Activated CD4-positive, alpha-beta T cell treated with anti-CD3 and anti-CD28 coated beads, Interleukin-10, Interleukin-2, amounts not matched to agents 100 ng/mL and 50 ng/mL, durations not matched to agents 16 hours and 8 hours (primary cell): Measurements from ENCODE around the gene NXN.
"Not testable (repeated sequence)": the region's sequence is repeated elsewhere in the genome, so short reads cannot be mapped to it uniquely, and the experiment has no call there.

Experiments used
- DNase-seq: peaks from one replicate; pipeline ENCODE4 v3.0.0-alpha.2; 2020

Gene NXN

DNA sequence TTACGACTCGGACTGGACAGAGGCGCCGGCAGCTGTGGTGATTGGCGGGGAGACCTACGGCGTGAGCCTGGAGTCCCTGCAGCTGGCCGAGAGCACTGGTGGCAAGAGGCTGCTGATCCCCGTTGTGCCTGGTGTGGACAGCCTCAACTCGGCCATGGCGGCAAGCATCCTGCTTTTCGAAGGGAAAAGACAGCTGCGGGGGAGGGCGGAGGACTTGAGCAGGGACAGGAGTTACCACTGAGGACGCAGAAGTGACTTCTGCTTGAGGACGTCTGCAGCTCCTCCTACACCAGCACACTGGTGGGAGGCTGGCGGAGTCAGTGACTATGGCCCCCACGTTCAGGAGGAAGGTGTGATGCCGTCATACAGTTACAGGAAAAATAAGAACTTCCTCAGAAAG lies 187.7 kb downstream of the NXN start:
- no peak for DNase-seq

DNA sequence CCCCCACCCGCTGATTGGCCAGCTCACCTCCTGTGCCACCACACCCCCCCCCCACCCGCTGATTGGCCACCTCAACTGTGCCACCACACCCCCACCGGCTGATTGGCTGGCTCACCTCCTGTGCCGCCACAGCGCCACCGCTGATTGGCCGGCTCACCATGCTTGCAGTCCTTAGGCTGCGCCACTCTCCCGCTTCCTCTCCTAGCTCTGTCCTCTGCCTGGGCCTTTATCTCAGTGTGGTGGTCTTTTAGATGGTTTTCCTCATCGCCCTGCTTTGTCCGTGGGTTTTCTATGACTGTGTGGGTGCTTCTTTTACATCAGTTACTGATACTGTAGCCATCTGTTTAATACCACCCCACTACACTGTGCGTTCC lies 188.7 kb downstream of the NXN start:
- DNase-seq: not testable (repeated sequence)

DNA sequence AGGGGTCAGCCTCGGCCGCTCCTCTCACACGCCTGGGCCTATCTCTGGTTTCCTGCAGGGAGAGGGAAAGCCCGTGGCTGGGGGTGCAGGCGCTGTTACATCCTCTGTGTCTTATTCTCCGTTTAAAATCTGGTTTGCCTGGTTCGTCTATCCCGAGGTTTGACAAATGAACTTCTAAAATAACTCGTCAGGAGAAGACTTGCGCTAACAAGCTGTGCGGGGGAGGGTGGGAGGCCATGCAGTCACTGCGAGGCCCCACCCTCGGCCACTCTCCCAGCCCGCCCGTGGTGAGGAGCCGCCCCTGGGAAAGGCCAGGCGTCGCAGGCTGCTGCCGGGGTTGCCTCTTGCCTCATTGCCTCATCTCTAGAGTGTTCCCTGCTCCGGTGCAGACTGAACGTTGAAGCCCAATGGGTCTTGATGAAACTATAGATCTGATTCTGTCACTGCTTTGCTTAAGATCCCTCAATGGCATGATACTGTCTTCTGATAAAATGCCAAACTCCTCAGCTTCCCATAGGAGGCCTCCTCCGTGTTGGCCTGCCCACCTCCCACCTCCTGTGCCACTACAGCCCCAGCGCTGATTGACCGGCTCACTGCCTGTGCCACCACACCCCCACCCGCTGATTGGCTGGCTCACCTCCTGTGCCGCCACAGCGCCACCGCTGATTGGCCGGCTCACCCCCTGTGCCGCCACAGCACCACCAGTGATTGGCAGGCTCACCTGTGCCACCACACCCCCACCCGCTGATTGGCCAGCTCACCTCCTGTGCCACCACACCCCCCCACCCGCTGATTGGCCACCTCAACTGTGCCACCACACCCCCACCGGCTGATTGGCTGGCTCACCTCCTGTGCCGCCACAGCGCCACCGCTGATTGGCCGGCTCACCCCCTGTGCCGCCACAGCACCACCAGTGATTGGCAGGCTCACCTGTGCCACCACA lies 189.4 kb downstream of the NXN start:
- not testable (repeated sequence) for DNase-seq

DNA sequence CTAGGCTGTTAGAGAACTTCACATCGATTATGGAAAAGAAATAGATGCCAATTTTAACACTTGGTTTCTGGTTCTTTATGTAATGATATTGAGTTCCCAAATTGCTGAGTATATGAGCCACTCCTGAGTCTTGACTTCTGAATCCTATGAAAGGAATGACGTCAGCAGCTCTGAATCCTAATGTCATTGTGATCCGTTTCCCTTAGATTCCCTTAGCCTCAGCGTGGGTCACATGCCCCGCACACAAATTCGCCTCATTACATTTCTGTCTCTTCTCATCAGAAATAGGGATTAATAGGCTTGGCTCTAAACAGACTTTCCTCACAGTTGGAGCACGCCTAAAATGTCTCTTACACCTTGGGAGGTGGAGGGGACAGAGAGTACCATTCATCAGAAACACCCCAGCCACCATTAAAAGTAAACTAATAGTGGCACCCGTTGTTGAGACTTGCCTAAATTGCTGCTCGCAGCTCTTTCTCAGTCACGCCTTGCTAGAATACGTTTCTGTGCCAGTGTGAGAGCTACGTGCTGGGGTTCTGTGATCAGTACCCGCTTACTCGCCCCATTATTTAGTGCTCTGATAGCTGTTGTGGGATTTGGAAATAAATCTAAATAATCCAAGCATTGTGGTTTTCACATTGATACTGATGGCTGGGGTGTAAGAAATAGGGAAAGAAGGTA lies 190.3 kb downstream of the NXN start:
- no peak for DNase-seq

DNA sequence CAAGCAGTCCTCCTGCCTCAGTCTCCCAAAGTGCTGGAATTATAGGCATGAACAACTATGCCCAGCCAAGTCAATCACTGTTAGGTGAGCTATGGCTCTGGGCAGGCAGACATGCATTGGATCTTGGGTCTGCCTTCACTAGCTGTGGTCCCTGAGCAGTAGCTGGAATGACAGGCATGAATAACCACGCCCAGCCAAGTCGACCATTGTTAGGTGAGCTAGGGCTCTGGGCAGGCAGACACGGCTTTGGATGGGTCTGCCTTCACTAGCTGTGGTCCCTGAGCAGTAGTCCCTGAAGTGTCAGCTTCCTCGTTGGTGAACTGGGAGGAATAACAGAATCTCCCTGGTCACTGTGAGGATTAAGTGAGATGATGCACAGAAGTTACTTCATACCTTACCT lies 191.0 kb downstream of the NXN start:
- no peak for DNase-seq

DNA sequence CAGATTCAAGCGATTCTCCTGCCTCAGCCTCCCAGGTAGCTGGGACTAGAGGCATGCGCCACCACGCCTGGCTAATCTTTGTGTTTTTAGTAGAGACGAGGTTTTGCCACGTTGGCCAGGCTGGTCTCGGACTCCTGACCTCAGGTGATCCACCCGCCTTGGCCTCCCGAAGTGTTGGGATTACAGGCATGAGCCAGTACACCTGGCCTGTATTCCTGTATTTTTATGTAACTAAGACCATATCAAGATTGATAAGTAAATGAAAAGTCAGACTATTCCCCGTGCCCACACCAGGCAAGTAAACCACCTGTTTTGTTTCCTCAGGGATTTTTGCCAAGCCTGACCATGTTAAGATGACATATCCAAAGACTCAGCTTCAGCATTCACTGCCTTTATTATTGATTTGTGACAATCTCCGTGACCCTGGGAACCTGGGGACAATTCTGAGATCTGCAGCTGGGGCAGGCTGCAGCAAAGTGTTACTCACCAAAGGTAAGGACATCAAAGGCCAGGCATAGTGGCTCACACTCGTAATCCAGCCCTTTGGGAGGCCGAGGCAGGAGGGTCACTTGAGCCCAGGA lies 191.8 kb downstream of the NXN start:
- DNase-seq: no peak

DNA sequence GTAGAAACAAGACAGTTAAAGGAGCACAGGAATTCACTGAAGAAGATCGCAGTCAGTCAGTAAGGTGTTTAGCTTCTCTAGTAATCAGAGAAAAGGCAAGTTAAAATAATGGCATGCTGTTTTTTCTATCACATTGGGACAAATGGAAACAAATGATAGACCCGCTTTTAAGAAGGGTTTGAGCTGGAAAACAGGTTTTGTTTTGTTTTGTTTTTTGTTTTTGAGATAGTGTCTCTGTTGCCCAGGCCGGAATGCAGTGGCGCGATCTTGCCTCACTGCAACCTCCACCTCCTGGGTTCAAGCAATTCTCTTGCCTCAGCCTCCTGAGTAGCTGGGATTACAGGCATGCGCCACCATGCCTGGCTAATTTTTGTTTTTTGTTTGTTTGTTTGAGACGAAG lies 193.7 kb downstream of the NXN start:
- not testable (repeated sequence) for DNase-seq

DNA sequence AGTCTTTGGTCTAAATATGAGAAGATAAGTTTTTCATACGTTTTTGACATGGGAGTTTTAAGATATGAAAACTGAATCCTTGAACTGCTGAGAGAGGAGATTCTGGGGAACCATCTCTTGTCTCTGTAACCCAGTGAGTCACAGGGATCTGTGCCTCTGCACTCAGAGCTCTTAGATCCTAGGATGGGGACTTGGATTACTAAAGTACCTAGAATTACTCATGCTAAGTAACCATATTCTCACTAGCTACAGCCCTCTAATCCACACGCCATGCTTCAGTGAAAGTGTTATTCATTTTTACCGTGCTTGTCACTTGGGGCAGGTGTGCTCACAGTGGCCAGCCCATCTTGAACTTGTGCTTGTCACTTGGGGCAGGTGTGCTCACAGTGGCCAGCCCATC lies 195.4 kb downstream of the NXN start:
- DNase-seq: peak; percentile 16

DNA sequence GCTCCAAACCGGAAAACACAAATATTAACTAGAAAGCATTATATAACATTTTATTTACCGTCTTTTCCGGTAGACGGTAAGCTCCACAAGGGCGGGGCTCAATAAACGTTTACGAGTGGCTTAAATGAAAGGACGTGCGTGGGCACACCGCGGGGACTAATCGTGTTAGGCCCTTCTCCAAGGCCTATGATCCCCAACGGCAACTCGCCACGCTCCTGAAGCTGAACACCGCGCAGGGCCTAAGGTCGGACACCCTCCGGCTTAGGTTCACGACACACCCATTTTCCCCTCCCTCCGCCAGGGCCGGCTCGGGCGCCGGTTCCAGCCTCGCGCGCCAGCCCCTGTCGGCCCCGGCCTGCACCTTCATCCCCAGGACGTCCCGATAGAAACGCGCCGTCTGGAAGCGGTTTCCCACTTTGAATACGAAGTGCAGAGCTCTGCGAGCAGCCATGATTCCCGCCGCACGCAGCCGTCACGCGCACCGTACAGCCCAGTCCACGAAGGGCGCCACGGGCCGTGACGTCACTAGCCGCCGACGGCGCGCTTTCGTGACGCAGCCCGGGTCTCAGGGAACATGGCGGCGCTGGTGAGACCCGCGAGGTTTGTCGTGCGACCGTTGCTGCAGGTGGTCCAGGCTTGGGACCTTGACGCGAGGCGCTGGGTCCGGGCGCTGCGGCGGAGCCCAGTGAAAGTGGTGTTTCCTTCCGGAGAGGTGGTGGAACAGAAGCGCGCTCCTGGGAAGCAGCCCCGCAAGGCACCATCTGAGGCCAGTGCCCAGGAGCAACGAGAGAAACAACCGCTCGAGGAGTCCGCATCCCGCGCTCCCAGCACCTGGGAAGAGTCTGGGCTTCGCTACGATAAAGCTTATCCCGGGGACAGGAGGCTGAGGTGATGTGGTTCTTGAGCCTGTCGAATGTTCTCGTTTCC lies 197.5 kb downstream of the NXN start, which contains the start of the genes GLOD4 and MRM3:
TSS of gene GLOD4 (minus strand) at position 476 of the 927 bp plus-strand sequence. CDS start at position 451, 25 bp downstream.
TSS of gene MRM3 (plus strand) at position 549 of the 927 bp plus-strand sequence. CDS start at position 575, 26 bp downstream.
- peak; percentile 95 for DNase-seq

DNA sequence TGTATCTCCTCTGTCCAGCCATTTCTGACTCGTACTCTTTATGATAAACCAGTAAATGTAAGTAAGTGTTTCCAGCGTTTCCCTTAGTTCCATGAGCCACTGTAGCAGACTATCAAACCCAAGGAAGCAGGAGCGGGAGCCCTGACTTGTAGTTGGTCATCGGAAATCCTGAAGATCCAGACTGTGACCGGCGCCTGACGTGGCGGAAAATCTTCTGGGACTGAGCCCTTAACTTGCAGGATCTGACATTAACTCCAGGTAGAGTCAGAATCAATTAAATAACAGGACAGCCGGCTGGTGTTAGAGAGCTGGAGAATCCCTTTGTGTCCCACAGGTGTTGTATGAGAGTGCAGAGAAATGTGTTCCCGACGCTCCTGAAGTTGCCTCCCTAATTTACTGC lies 201.5 kb downstream of the NXN start:
- no peak for DNase-seq

DNA sequence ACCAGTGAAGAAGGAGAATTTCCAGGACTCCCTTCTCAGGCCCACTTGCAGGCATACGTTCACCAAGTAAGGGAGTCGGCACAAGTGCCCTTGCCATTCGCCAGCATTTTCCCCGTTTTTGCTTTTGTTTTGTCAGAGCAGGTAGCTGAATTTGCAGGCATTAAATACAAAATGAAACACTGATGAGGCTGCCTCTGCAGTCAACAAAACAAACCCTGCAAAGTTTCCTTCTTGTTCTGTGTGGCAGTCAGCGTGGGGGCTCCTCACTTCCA lies 205.3 kb downstream of the NXN start:
- DNase-seq: no peak

DNA sequence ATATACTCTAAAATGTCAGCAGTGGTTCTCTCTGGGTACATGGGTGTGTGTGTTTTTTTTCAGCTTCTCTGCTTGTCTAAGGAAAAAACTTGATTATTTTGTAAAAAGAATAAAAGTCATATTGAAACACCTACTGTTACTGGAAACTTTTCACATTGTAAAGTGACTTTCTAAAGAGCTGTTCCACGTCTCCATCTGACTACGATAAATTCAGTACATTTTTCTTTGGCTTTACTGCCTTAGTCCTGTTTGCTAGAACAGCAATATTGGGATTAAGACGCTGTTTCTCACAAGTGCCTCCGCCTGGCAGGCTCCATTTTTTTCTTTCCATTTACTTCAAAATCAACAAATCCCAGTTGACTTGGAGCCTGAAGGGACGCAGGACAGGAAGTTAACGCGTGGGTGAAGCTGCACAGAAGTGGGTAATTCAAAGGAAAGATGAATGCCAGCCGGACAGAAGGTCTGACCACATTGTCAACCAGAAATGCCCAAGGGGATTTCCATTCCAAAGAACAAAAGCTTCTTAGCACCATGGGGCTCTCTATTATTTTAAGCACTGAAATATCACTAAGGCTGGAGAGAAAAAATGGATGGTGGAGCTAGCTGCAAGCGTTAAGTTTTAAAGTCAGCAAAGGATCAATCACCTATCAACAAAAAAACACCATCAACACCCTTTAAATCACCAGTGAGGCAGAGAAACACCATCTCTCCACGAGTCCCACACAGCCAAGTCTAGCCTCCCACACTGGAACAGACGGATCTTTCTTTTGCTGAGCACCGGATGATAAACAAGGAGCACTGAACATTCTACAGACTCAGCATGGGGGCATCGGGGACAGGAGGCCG lies 205.9 kb downstream of the NXN start:
- peak; percentile 57 for DNase-seq

DNA sequence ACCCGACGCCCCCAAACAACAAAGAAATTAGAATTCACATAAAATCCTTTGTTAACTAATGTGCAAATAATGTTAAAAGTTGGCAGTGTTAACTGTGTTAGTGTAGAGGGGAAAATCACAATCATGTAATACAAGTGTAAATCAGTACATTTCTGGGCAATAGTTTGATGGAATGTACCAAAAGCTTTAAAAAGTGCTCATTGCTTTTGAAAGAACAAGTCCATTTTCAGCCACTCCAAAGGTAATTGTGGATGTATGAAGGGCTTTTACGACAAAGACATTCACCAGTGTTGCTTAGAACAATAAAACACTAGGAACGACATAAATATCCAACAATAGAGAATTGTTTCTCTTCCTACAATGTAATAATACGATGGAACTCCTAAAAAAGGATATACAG lies 206.6 kb downstream of the NXN start:
- DNase-seq: no peak

DNA sequence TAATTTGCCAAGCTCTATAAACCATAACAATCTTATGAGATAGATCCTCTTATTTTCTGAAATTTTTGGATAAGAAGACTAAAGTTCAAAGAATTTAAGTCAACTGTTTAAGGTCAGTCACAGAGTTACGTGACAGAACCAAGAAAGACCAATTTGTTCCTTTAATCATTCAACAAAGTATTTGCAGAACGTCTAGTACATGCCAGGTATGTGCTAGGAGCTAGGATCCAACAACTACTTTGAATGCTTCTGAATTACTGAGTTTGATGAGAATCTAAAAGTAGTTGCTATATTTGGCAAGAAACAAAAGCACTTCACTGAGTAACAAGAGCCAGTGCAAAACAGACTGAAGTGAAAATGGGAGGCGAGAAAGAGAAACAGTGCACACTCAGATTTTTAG lies 212.5 kb downstream of the NXN start:
- no peak for DNase-seq

DNA sequence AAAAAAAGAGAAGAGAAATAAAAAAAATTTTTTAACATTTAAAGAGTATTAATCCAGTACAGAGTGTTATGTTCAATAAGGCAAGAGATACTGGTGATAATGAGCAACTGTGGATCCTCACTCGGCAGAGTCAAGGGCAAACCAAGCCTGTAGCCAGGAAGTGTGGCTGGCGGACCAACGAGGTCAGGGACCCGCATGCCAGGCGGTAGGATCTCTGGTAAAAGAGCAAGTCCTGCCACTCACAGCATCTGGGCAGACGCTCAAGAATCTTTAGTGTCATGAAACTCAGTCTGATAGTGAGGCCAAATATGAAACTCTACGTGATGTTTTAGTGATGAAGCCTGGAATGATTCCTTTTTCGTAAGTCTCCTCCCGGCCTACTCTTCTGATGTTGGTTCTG lies 219.2 kb downstream of the NXN start:
- no peak for DNase-seq

DNA sequence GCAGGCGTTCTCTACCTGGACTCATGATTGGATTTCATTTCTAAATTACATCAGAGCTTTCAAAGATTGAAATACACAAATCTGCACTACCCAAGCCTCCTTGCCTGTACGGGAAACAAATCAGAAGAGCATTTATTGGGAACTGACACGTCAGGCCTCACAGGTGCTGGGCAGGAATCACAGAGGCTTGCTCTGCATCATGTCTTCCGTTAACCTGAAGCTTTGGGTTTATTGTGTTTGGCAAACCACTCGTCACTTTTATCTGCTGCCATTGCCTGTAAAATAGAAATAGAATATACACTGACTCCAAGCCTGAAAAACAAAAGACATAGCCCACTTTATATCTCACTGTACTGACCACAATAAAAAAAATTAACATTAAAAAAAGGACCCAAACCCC lies 219.6 kb downstream of the NXN start:
- DNase-seq: no peak

DNA sequence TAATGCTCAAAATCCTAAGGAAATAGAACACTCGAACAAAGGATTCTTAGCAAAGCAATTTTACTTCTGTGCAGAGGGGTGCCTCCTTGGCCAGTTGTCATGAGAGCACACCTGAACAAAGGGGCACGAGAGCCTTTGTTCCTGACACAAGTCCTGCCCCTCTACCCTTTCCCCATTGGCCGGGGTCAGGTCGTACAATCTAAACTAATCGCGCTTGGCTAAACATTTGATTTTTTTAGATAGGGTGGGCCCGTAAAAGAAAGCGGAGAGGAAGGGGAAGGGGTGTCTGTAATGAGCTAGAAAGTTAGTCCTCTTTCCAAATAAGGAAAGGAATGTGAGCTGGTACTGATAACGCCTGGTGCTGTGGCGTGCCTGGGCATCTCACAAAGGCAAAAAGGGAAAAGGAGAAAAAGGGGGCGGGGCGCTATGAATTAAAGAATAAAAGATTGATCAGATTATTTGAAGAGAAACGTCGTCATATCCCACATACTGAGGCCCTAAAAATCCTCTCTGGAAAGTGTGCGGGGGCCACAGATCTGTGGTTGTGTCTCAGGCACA lies 223.5 kb downstream of the NXN start:
- not testable (repeated sequence) for DNase-seq

DNA sequence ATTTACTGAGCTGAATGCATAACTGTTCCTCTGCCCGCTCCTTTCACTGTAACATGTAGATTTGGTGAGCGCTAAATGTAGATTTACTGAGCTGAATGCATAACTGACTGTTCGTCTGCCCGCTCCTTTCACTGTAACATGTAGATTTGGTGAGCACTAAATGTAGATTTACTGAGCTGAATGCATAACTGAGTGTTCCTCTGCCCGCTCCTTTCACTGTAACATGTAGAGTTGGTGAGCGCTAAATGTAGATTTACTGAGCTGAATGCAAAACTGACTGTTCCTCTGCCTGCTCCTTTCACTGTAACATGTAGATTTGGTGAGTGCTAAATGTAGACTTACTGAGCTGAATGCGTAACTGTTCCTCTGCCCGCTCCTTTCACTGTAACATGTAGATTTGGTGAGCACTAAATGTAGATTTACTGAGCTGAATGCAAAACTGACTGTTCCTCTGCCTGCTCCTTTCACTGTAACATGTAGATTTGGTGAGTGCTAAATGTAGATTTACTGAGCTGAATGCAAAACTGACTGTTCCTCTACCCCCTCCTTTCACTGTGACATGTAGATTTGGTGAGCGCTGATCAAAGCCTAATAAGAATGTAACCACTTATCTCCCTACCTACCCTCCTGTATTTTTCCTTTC lies 224.1 kb downstream of the NXN start:
- DNase-seq: not testable (repeated sequence)

DNA sequence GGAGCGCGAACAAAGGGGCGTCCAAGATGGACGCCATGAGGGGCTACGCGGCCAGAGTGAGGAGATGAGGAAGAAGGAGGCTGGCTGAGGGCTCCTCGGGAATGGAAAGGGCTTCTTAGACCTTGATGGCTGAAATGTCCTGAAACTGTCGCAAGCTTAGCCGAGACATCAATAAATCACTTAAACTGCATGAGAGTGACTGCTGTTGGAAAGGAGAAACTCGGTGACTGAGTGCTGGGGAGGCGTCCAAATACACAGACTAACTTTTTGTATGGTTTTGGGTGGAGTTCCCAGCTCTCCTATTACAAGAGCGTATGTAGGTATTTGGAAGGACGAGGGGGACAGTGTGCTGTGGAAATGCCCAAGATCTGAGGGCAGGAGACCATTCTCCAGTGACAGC lies 226.2 kb downstream of the NXN start:
- DNase-seq: no peak

DNA sequence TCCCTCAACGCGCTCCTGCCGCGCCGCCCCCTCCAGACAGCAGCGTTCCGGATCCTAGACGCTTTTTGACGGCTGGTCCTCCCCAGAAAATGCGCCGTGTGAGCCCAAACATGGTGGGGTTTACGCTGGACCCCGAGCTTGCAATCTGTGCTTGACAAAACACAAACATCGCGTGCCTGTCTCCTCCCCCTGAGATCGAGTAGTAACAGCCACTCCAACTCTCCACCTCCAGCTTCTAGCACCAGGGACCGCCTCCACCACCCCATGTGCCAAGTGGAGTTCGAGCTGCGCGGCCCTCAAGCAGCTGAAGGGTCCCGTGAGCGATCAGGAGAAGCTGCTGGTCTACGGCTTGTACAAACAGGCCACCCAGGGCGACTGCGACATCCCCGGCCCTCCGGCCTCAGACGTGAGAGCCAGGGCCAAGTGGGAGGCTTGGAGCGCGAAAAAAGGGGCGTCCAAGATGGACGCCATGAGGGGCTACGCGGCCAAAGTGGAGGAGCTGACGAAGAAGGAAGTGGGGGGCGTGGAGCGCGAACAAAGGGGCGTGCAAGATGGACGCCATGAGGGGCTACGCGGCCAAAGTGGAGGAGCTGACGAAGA lies 226.9 kb downstream of the NXN start:
- no peak for DNase-seq
